HL-60 (cell line): ENCODE measurements around the gene PIK3R5.

Experiments used
- GABPA ChIP-seq: IDR thresholded peaks from 2 replicates; pipeline ENCODE4 v1.6.1; 2012; ENCODE audit warnings: low read depth
- POLR2AphosphoS5 ChIP-seq: IDR thresholded peaks from 2 replicates; pipeline ENCODE4 v1.6.1; 2012; ENCODE audit warnings: low read depth
- REST ChIP-seq: IDR thresholded peaks from 2 replicates; pipeline ENCODE4 v1.6.1; 2012; ENCODE audit warnings: low read depth; ENCODE audit not compliant: insufficient replicate concordance
- SPI1 ChIP-seq: IDR thresholded peaks from 2 replicates; pipeline ENCODE4 v1.6.1; 2012; ENCODE audit warnings: low read depth, mild to moderate bottlenecking, borderline replicate concordance
- TF ChIP-seq, protein P1 (sequence below): IDR thresholded peaks from one replicate; pipeline ENCODE4 v1.5.1; 2011; ENCODE audit warnings: low read length, control low read depth, inconsistent platforms; ENCODE audit not compliant: insufficient read depth

- TF ChIP-seq, protein P1, sequence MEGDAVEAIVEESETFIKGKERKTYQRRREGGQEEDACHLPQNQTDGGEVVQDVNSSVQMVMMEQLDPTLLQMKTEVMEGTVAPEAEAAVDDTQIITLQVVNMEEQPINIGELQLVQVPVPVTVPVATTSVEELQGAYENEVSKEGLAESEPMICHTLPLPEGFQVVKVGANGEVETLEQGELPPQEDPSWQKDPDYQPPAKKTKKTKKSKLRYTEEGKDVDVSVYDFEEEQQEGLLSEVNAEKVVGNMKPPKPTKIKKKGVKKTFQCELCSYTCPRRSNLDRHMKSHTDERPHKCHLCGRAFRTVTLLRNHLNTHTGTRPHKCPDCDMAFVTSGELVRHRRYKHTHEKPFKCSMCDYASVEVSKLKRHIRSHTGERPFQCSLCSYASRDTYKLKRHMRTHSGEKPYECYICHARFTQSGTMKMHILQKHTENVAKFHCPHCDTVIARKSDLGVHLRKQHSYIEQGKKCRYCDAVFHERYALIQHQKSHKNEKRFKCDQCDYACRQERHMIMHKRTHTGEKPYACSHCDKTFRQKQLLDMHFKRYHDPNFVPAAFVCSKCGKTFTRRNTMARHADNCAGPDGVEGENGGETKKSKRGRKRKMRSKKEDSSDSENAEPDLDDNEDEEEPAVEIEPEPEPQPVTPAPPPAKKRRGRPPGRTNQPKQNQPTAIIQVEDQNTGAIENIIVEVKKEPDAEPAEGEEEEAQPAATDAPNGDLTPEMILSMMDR: no peak
- no peak for TF ChIP-seq POLR2AphosphoS5
- no peak for TF ChIP-seq GABPA
- no peak for TF ChIP-seq REST
- TF ChIP-seq SPI1: no peak
Observed at GRCh38 chr17:8939496-8940334, 25.8 kb downstream of the PIK3R5 start.
